OCI-LY1 (cell line): ENCODE data around the gene FCRLA.

Source experiments
- H2AFZ ChIP-seq: fragments of 200-600 bp; sonication (generic), shearing (Covaris generic); 2 replicates; pipeline ENCODE4 v1.6.0; 2014; ENCODE audit warnings: antibody characterized with exemption, mild to moderate bottlenecking, low read length
- H3F3A ChIP-seq: fragments of 200-600 bp; sonication (generic), shearing (Covaris generic); 2 replicates; pipeline ENCODE4 v1.6.0; 2014; ENCODE audit warnings: mild to moderate bottlenecking, antibody characterized with exemption, low read length, moderate library complexity; ENCODE audit not compliant: insufficient read depth
- H3K27ac ChIP-seq: fragments of 200-600 bp; sonication (generic); 2 replicates; pipeline ENCODE4 v1.5.1; 2014; ENCODE audit warnings: low read length, mixed run types, mild to moderate bottlenecking, low read depth; ENCODE audit not compliant: poor library complexity, severe bottlenecking
- H3K27me3 ChIP-seq: fragments of 200-600 bp; sonication (generic); 2 replicates; pipeline ENCODE4 v1.6.0; 2014; ENCODE audit warnings: antibody characterized with exemption, mild to moderate bottlenecking, low read length, moderate library complexity; ENCODE audit not compliant: insufficient read depth
- H3K36me3 ChIP-seq: fragments of 200-600 bp; sonication (generic); 2 replicates; pipeline ENCODE4 v1.6.1; 2014; ENCODE audit warnings: mild to moderate bottlenecking, antibody characterized with exemption, low read length, moderate library complexity, mixed read lengths; ENCODE audit not compliant: insufficient read depth
- H3K4me1 ChIP-seq: fragments of 200-600 bp; sonication (generic); 2 replicates; pipeline ENCODE4 v1.5.1; 2014; ENCODE audit warnings: mild to moderate bottlenecking, low read length, moderate library complexity; ENCODE audit not compliant: insufficient read depth, severe bottlenecking
- H3K4me2 ChIP-seq: fragments of 200-600 bp; sonication (generic), shearing (Covaris generic); 2 replicates; pipeline ENCODE4 v1.6.1; 2014; ENCODE audit warnings: low read length
- H3K4me3 ChIP-seq: fragments of 200-600 bp; sonication (generic); 2 replicates; pipeline ENCODE4 v1.5.1; 2014; ENCODE audit warnings: low read length, low read depth, mild to moderate bottlenecking, mixed read lengths; ENCODE audit not compliant: poor library complexity, severe bottlenecking
- H3K79me2 ChIP-seq: fragments of 200-600 bp; shearing (Covaris generic); 2 replicates; pipeline ENCODE4 v1.6.1; 2016; ENCODE audit warnings: mixed run types, low read length, mixed read lengths; ENCODE audit not compliant: insufficient read depth
- H3K9ac ChIP-seq: fragments of 200-600 bp; sonication (generic), shearing (Covaris generic); 2 replicates; pipeline ENCODE4 v1.6.1; 2014; ENCODE audit warnings: mild to moderate bottlenecking, low read length, mixed read lengths
- H3K9me2 ChIP-seq: fragments of 200-600 bp; sonication (generic), shearing (Covaris generic); 2 replicates; pipeline ENCODE4 v1.6.1; 2014; ENCODE audit warnings: low read depth, mild to moderate bottlenecking, low read length, mixed read lengths
- H3K9me3 ChIP-seq: fragments of 200-600 bp; shearing (Covaris generic); 2 replicates; pipeline ENCODE4 v1.6.1; 2014; ENCODE audit warnings: low read length, mixed read lengths
- H4K20me1 ChIP-seq: fragments of 200-600 bp; sonication (generic), shearing (Covaris generic); 2 replicates; pipeline ENCODE4 v1.6.0; 2016; ENCODE audit warnings: mild to moderate bottlenecking, low read length; ENCODE audit not compliant: insufficient read depth
- EZH2 ChIP-seq: fragments of 200-600 bp; sonication (generic), shearing (Covaris generic); IDR thresholded peaks from 2 replicates; pipeline ENCODE4 v1.8.0; 2017; ENCODE audit warnings: borderline replicate concordance, mixed run types, mild to moderate bottlenecking, antibody characterized with exemption, low read length, moderate library complexity, mixed read lengths
- TF ChIP-seq, protein P1 (sequence below): fragments of 200-600 bp; sonication (generic), shearing (Covaris generic); IDR thresholded peaks from 2 replicates; pipeline ENCODE4 v1.5.1; 2017; ENCODE audit warnings: mild to moderate bottlenecking, antibody characterized with exemption, low read length, moderate library complexity, mixed read lengths

FCRLA gene

DNA sequence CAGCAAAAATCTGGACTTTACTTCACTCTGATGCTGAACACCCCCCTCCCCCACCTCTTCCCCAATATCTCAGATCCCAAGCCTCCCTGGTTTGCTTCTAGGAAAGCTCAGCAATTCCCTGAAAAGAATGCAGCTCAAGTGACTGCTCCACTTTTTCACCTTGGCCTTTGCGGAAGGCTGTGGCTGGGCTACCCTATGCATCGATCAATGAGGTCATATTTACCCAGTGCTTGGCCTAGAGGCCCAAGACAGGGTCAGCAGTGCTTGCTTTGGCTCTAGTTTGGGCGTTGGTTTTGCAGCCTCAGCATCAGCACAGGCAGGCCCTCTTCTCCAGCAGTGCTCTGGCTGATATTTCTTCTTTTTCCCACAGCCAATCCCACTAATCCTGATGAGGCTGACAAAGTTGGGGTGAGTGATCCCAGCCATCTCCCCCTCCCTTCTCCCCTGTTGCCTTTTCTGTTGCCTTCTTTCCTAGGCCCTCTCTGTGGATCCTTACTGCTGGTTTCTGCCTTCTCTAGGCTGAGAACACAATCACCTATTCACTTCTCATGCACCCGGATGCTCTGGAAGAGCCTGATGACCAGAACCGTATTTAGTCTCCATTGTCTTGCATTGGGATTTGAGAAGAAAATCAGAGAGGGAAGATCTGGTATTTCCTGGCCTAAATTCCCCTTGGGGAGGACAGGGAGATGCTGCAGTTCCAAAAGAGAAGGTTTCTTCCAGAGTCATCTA, 29.9 kb upstream of the FCRLA start:
- Histone ChIP-seq H3K9ac (no peak overlapping the region), H3K9me2 (no peaks in the 10 kb centered on the region), H3K36me3 (peaks cover 53% of the 10 kb centered on the region), H3K4me3 (no peak overlapping the region), H3F3A (no peaks in the 10 kb centered on the region), H4K20me1 (no peaks in the 10 kb centered on the region), H3K4me2 (no peak overlapping the region), H3K27me3 (no peaks in the 10 kb centered on the region), H2AFZ (no peak overlapping the region), H3K9me3 (no peaks in the 10 kb centered on the region), H3K4me1 (no peaks in the 10 kb centered on the region), H3K79me2 (no peaks in the 10 kb centered on the region), H3K27ac (no peak overlapping the region)
- TF ChIP-seq, protein P1, sequence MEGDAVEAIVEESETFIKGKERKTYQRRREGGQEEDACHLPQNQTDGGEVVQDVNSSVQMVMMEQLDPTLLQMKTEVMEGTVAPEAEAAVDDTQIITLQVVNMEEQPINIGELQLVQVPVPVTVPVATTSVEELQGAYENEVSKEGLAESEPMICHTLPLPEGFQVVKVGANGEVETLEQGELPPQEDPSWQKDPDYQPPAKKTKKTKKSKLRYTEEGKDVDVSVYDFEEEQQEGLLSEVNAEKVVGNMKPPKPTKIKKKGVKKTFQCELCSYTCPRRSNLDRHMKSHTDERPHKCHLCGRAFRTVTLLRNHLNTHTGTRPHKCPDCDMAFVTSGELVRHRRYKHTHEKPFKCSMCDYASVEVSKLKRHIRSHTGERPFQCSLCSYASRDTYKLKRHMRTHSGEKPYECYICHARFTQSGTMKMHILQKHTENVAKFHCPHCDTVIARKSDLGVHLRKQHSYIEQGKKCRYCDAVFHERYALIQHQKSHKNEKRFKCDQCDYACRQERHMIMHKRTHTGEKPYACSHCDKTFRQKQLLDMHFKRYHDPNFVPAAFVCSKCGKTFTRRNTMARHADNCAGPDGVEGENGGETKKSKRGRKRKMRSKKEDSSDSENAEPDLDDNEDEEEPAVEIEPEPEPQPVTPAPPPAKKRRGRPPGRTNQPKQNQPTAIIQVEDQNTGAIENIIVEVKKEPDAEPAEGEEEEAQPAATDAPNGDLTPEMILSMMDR, result no peak

DNA sequence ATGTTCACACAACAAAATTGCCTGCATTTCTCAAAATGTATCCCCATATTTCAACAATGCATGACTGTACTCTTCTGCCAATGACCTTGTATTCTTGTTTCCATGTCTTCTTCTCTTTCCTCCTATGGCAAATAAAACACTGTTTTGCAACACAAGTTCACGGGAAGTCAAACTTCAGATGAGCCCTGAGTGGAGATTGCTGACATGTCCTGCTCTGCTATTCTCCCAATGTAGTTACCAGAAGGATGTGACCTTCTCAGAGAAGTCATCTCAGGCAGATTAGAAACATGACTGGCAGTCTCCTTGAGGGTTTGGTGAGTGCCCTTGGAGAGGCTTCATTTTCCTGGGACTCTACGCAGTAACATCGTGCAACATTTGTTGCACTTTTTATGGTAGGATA, 28.5 kb upstream of the FCRLA start:
- Histone ChIP-seq H3K4me1 (no peaks in the 10 kb centered on the region), H3K36me3 (peaks cover 42% of the 10 kb centered on the region), H3K27ac (no peak overlapping the region), H3K27me3 (no peaks in the 10 kb centered on the region), H3K4me2 (no peak overlapping the region), H2AFZ (no peak overlapping the region), H3K9me3 (no peaks in the 10 kb centered on the region), H3K4me3 (no peak overlapping the region), H3K9ac (no peak overlapping the region), H4K20me1 (no peaks in the 10 kb centered on the region), H3K79me2 (no peaks in the 10 kb centered on the region), H3F3A (no peaks in the 10 kb centered on the region), H3K9me2 (no peaks in the 10 kb centered on the region)
- TF ChIP-seq, protein P1, result no peak
- no peak for TF ChIP-seq EZH2

DNA sequence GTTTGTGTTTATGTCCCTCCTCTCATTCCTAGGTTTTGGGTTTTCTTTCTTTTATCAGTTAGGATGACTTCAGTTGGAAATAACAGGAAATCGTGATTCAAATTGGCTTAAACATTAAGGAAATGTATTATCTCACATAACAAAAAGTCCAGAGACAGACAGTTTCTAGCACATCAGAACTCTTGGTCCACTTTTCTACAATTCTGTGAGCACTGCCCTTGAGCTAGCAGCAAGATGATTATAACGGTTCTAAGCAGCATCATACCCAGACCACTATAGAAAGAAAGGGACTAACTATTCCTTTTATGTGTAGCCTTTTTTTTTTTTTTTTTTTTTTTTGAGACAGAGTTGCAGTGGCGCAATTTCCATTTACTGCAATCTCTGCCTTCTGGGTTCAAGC, 25.1 kb upstream of the FCRLA start:
- no peaks in the 10 kb centered on the region for H3K9me3 ChIP-seq
- no peak overlapping the region for H3K27ac ChIP-seq
- no peak for TF ChIP-seq EZH2
- TF ChIP-seq, protein P1, result no peak
- H2AFZ ChIP-seq, result no peak overlapping the region
- H4K20me1 ChIP-seq, result no peaks in the 10 kb centered on the region
- H3K4me3 ChIP-seq, result no peak overlapping the region
- no peaks in the 10 kb centered on the region for H3K79me2 ChIP-seq
- H3K4me2 ChIP-seq, result no peak overlapping the region
- H3K9ac ChIP-seq, result no peak overlapping the region
- H3K36me3 ChIP-seq, result peaks cover 18% of the 10 kb centered on the region; the same call in 1 of the 2 replicates
- no peaks in the 10 kb centered on the region for H3F3A ChIP-seq
- H3K27me3 ChIP-seq, result no peaks in the 10 kb centered on the region
- H3K4me1 ChIP-seq, result no peaks in the 10 kb centered on the region
- H3K9me2 ChIP-seq, result no peaks in the 10 kb centered on the region
